Right lobe of liver (tissue), 6 donors: ENCODE measurements around the gene MTMR10. TPM values are rescaled to one million over a fixed set of nuclear protein-coding genes. Genes with fewer than 3 reads are reported as not detected.

Source experiments
- ATAC-seq, 4 donors: fragments of 200-7000 bp; cut with Tn5 transposase; one replicate each; pipeline ENCODE4 v1.9.1; 2020; ENCODE audit warnings: mild to moderate bottlenecking in 4 of 4, moderate library complexity in 4 of 4
- DNase-seq, 3 donors: peaks; one replicate each; pipeline ENCODE4 v3.0.0-alpha.2; 2020
- H3K27ac ChIP-seq, 3 donors: fragments of 200-600 bp; one replicate each; pipeline ENCODE4 v1.8.0; 2022
- H3K27me3 ChIP-seq, 2 donors: fragments of 200-600 bp; one replicate each; pipeline ENCODE4 v1.8.0; 2022
- H3K36me3 ChIP-seq, 4 donors: fragments of 200-600 bp; sonication (generic) in 1 of 4; one replicate each; pipeline versions ENCODE4 v1.5.1 to v1.8.0; 2017 to 2022; ENCODE audit warnings: control low read depth in 1 of 4
- H3K4me1 ChIP-seq, 4 donors: fragments of 200-600 bp; sonication (generic) in 1 of 4; one replicate each; pipeline versions ENCODE4 v1.5.1 to v1.8.0; 2017 to 2022; ENCODE audit warnings: control low read depth in 1 of 4
- H3K4me3 ChIP-seq, 3 donors: fragments of 200-600 bp; one replicate each; pipeline ENCODE4 v1.8.0; 2022
- H3K9me3 ChIP-seq, 4 donors: fragments of 200-600 bp; sonication (generic) in 1 of 4; one replicate each; pipeline versions ENCODE4 v1.5.1 to v1.8.0; 2017 to 2022; ENCODE audit warnings: control low read depth in 1 of 4
- POLR2A ChIP-seq: fragments of 450-650 bp; IDR thresholded peaks from one replicate; pipeline ENCODE4 v1.6.1; 2017; ENCODE audit warnings: antibody characterized with exemption, mild to moderate bottlenecking
- WGBS: methylation state at CpG from one replicate; pipeline ENCODE4 v1.1.6; 2018; ENCODE audit warnings: low coverage, low lambda C conversion rate; ENCODE audit not compliant: insufficient coverage; ENCODE audit errors: missing lambda C conversion rate; 5-methylcytosine and 5-hydroxymethylcytosine counted together
- intact Hi-C, 2 donors: fragments of 100-400 bp; cut with DNase I; formaldehyde crosslinking; loops; one replicate each; pipeline versions ENCODE4 v1.11.2 to v1.14.1; 2022
- total RNA-seq, 6 experiments: library from RNA; depleted of rRNA in 2 of 6; stranded (reverse); fragments of >200 nt in 2 of 6; fragmentation: NEBNext Ultra II Directional in 3 of 6; extraction: Animal tissue kit (Norgen Biotek cat#: 25700) in 3 of 6; gene quantifications; one replicate each; pipeline versions ENCODE4 v1.1.0 to v1.2.4, GENCODE V29; 2016 to 2023
- TF ChIP-seq, protein P1 (sequence below), 4 donors: fragments of 200-600 bp in 3 of 4; fragments of 450-650 bp in 1 of 4; IDR thresholded peaks; one replicate each; pipeline versions ENCODE4 v1.5.1 to v1.8.0; 2016 to 2022; ENCODE audit warnings: antibody characterized with exemption in 4 of 4, mild to moderate bottlenecking in 2 of 4
- donor health status: DM: no; HTN: yes; CAD: no.
- donor health status: DM: no; HTN: no; CAD: no.
- donor health status: DM: no; HTN: no; CAD: no.
- donor health status: DM: no; HTN: yes; CAD: no.
- donor health status: DM: no; HTN: yes; CAD: no.

Gene MTMR10
- total RNA-seq, 6 experiments from 2014 or later = 16.2 to 29.1 (median 22.3) TPM

DNA sequence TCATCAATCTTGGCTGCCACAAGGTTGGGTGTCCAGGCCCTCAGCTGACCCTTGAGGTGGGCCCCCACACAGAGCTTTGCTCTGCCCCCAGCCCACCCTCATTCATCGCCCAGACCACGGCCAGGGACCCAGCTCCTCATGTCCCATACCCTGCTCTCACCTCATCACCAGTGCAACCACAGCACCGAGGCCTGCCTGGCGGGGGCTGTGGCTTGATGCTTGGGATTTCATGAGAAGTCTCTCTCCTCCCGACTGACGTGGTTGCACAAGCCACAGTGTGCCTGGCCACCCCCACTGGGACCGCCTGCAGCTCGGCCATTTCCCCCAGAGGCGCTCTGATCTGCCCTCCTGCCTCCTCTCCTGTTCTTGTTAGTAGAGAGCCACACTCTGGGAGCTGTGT lies 45.4 kb upstream of the MTMR10 start:
- Histone ChIP-seq H3K27ac (no peak overlapping the region), H3K4me3 (no peak overlapping the region), H3K36me3 (no peaks in the 10 kb centered on the region), H3K27me3 (no peaks in the 10 kb centered on the region), H3K4me1 (no peaks in the 10 kb centered on the region), H3K9me3 (no peaks in the 10 kb centered on the region)
- WGBS = 55% methylated on average over 4 of the region's 9 CpGs
- intact Hi-C loops = no loop called here
- no peak for TF ChIP-seq POLR2A
- TF ChIP-seq, protein P1, sequence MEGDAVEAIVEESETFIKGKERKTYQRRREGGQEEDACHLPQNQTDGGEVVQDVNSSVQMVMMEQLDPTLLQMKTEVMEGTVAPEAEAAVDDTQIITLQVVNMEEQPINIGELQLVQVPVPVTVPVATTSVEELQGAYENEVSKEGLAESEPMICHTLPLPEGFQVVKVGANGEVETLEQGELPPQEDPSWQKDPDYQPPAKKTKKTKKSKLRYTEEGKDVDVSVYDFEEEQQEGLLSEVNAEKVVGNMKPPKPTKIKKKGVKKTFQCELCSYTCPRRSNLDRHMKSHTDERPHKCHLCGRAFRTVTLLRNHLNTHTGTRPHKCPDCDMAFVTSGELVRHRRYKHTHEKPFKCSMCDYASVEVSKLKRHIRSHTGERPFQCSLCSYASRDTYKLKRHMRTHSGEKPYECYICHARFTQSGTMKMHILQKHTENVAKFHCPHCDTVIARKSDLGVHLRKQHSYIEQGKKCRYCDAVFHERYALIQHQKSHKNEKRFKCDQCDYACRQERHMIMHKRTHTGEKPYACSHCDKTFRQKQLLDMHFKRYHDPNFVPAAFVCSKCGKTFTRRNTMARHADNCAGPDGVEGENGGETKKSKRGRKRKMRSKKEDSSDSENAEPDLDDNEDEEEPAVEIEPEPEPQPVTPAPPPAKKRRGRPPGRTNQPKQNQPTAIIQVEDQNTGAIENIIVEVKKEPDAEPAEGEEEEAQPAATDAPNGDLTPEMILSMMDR (IDR thresholded peaks at IDR 0.05) = no peak
- DNase-seq (no peak), ATAC-seq (no peak)

DNA sequence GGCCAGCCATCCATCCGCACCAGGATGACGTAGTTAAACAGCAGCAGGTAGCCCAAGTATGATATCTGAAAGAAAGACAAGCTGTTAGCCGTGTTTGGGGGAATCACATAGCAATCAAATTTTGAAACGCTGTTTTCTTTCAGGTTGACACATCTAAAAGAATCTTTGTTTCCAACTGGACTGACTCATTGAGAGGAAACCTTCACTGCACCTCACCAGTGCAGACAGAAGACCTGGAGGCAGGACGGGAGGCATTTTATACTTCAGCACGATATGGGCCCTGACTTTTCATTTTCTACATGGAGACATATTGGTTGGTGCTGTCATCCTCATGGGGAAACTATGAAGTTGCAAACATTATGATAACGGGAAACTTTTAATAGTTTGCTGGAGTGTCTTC lies 44.2 kb upstream of the MTMR10 start:
- no peaks in the 10 kb centered on the region for H3K36me3 ChIP-seq
- no peaks in the 10 kb centered on the region for H3K9me3 ChIP-seq
- TF ChIP-seq, protein P1 (IDR thresholded peaks at IDR 0.05) = no peak
- TF ChIP-seq POLR2A = no peak
- H3K27ac ChIP-seq = no peak overlapping the region
- H3K27me3 ChIP-seq = no peaks in the 10 kb centered on the region
- H3K4me1 ChIP-seq = no peaks in the 10 kb centered on the region
- intact Hi-C loops = no loop called here
- no peak for ATAC-seq
- WGBS = 72% methylated on average over 5 of the region's 7 CpGs
- DNase-seq = no peak
- no peak overlapping the region for H3K4me3 ChIP-seq

DNA sequence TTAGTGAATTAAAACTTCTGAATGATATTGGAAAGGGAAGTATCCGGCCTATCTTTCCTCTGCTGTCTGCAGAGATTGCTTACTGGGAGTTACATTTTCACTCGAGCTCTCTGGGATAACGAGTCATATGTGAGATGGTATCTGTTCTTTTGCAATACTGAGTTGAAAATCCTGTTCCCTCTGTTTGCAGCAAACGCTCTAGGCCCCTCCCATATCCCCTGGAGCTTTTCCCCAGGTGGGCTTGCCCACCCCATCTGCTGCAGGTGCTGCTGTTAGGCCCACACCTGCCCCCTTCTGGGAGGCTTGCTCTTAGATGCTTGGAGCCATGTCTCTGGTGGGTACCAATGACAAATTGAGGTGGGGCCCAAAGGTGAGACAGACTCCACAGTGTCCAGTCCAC lies 42.7 kb upstream of the MTMR10 start:
- TF ChIP-seq, protein P1 (IDR thresholded peaks at IDR 0.05) = no peak
- no peak for TF ChIP-seq POLR2A
- H3K27ac ChIP-seq = no peak overlapping the region
- intact Hi-C loops = no loop called here
- 49% methylated on average over 4 of the region's 4 CpGs for WGBS
- ATAC-seq (no peak), DNase-seq (no peak)
- H3K4me1 ChIP-seq = no peaks in the 10 kb centered on the region
- no peaks in the 10 kb centered on the region for H3K27me3 ChIP-seq
- no peaks in the 10 kb centered on the region for H3K9me3 ChIP-seq
- no peaks in the 10 kb centered on the region for H3K36me3 ChIP-seq
- H3K4me3 ChIP-seq = no peak overlapping the region

DNA sequence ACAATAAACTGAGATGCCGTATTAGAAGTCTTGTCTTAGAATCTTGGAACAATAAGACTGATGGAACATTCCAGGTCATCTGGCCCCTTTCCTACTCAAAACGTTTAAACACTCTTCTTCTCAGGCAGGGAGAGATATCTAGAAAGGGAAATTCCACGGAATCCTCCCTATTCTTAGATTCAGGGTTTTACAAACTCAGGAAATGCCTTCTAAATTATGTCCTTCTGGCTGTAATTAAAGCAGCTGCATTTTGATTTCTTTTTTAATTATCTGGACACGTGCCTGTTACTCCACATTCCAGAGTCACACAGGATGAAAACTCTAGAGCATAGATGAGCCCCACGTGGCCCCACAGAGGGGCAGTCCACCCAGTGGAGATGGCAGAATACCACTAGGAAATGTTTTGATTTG lies 41.5 kb upstream of the MTMR10 start:
- DNase-seq (no peak), ATAC-seq (peak in 1 of 4 donors; percentile 40)
- TF ChIP-seq, protein P1 (IDR thresholded peaks at IDR 0.05) = no peak
- no peak for TF ChIP-seq POLR2A
- intact Hi-C loops = no loop called here
- Histone ChIP-seq H3K27ac (no peak overlapping the region), H3K27me3 (no peaks in the 10 kb centered on the region), H3K4me3 (no peak overlapping the region), H3K9me3 (no peaks in the 10 kb centered on the region), H3K36me3 (no peaks in the 10 kb centered on the region), H3K4me1 (no peaks in the 10 kb centered on the region)
- WGBS = 45% methylated on average over 5 of the region's 5 CpGs

DNA sequence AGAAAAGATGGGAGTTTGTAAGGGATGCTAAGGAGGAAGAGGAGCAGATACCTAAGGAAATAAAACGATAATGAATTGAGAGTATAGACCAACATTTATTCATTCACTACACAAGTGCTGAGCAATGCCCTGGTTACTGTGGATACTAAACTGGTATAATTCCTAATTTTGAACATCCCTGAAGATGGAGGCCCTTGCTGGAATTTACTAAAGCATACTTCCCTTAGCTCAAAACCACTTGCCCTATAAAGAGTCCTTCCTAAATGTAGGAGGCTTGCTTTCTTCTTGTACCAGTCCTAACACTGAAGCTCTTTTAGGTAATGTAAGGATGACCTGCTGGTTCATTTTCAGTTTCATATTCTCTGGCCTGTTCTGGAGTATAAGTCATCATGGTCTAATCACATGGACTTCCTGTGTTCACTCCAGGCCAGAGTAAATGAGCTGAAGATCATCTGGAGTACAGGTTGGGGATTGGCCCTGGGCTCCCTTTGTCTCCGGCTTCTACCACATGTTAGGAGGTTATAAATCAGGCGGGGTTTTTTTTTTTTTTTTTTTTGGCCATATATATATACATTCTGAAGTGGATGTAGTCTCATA lies 40.1 kb upstream of the MTMR10 start:
- Histone ChIP-seq H3K36me3 (no peaks in the 10 kb centered on the region), H3K4me3 (no peak overlapping the region), H3K27me3 (no peaks in the 10 kb centered on the region), H3K4me1 (no peaks in the 10 kb centered on the region), H3K27ac (no peak overlapping the region), H3K9me3 (no peaks in the 10 kb centered on the region)
- ATAC-seq = peak in 3 of 4 donors; percentile 23 to 62 (median 55)
- intact Hi-C loops = no loop called here
- WGBS = 92% methylated on average over 3 of the region's 3 CpGs
- no peak for TF ChIP-seq POLR2A
- TF ChIP-seq, protein P1 (IDR thresholded peaks at IDR 0.05) = no peak
- DNase-seq = no peak
